HEK293 (cell line): ENCODE measurements around the gene NSUN6.

Experiments used
- CTCF ChIA-PET: fragments of 350-600 bp; formaldehyde crosslinking; extraction: SDS; loops from one replicate; lab custom pipeline; 2021; ENCODE audit warnings: antibody characterized with exemption; lab: Yijun Ruan, JAX
- POLR2A ChIA-PET: fragments of 300-600 bp; formaldehyde crosslinking; extraction: SDS; loops from one replicate; lab custom pipeline; 2020; ENCODE audit warnings: antibody characterized with exemption, inconsistent platforms; lab: Yijun Ruan, JAX
- H3K27ac ChIP-seq: fragments of 200-500 bp; sonication (Bioruptor generic); 2 replicates; pipeline ENCODE4 v1.5.1; 2014; ENCODE audit warnings: low read depth, low read length, control low read depth, inconsistent platforms; ENCODE audit errors: extremely low read depth
- H3K36me3 ChIP-seq, 2 experiments: fragments of 200-500 bp in 1 of 2; sonication (Bioruptor generic) in 1 of 2; 1 replicate in 1 of 2; 2 replicates in 1 of 2; pipeline ENCODE4 v1.5.1; 2014 to 2017; ENCODE audit warnings: inconsistent platforms in 2 of 2, low read length in 2 of 2; ENCODE audit not compliant: control insufficient read depth in 2 of 2, insufficient read depth in 1 of 2
- H3K4me1 ChIP-seq: fragments of 200-500 bp; sonication (Bioruptor generic); 2 replicates; pipeline ENCODE4 v1.5.1; 2014; ENCODE audit warnings: mild to moderate bottlenecking, low read length, inconsistent platforms; ENCODE audit not compliant: control insufficient read depth, insufficient read depth
- H3K4me3 ChIP-seq: 2 replicates; pipeline ENCODE4 v1.5.1; 2011; ENCODE audit warnings: low read depth, mild to moderate bottlenecking, control low read depth, low read length, moderate library complexity
- H3K9me3 ChIP-seq: fragments of 200-500 bp; sonication (Bioruptor generic); 2 replicates; pipeline ENCODE4 v1.5.1; 2014; ENCODE audit warnings: low read depth, low read length, inconsistent platforms; ENCODE audit not compliant: control insufficient read depth, insufficient read depth
- GLI2 ChIP-seq: fragments of 450-650 bp; formaldehyde crosslinking; IDR thresholded peaks from 2 replicates; pipeline ENCODE4; 2017; ENCODE audit warnings: missing biosample characterization, missing genetic modification characterization, low read depth, borderline replicate concordance
- GLIS1 ChIP-seq: fragments of 450-650 bp; formaldehyde crosslinking; IDR thresholded peaks from 2 replicates; pipeline ENCODE4 v1.5.1; 2016; ENCODE audit warnings: missing biosample characterization, missing genetic modification characterization
- INSM2 ChIP-seq: fragments of 450-650 bp; formaldehyde crosslinking; IDR thresholded peaks from 2 replicates; pipeline ENCODE4 v1.5.1; 2016; ENCODE audit warnings: missing biosample characterization, missing genetic modification characterization
- OSR2 ChIP-seq: fragments of 450-650 bp; formaldehyde crosslinking; IDR thresholded peaks from 2 replicates; pipeline ENCODE4 v1.5.1; 2016; ENCODE audit warnings: missing biosample characterization, missing genetic modification characterization
- YY2 ChIP-seq: fragments of 450-650 bp; formaldehyde crosslinking; IDR thresholded peaks from 2 replicates; pipeline ENCODE4 v1.5.1; 2016; ENCODE audit warnings: missing biosample characterization, missing genetic modification characterization
- ZBTB20 ChIP-seq: fragments of 450-650 bp; formaldehyde crosslinking; IDR thresholded peaks from 2 replicates; pipeline ENCODE4 v1.5.1; 2016; ENCODE audit warnings: missing biosample characterization, missing genetic modification characterization
- ZBTB21 ChIP-seq: fragments of 450-650 bp; formaldehyde crosslinking; IDR thresholded peaks from 2 replicates; pipeline ENCODE4 v1.5.1; 2017; ENCODE audit warnings: missing biosample characterization, missing genetic modification characterization
- ZBTB8A ChIP-seq: fragments of 450-650 bp; formaldehyde crosslinking; IDR thresholded peaks from 2 replicates; pipeline ENCODE4 v1.5.1; 2016; ENCODE audit warnings: missing biosample characterization, missing genetic modification characterization
- ZNF10 ChIP-seq: fragments of 450-650 bp; formaldehyde crosslinking; IDR thresholded peaks from 2 replicates; pipeline ENCODE4 v1.5.1; 2017; ENCODE audit warnings: missing biosample characterization, missing genetic modification characterization
- ZNF19 ChIP-seq: fragments of 450-650 bp; formaldehyde crosslinking; IDR thresholded peaks from 2 replicates; pipeline ENCODE4; 2016; ENCODE audit warnings: missing biosample characterization, missing genetic modification characterization, low read depth
- ZNF292 ChIP-seq: fragments of 450-650 bp; formaldehyde crosslinking; IDR thresholded peaks from 2 replicates; pipeline ENCODE4 v1.5.1; 2016; ENCODE audit warnings: low read depth, missing biosample characterization, missing genetic modification characterization, borderline replicate concordance
- ZNF354C ChIP-seq: fragments of 450-650 bp; formaldehyde crosslinking; IDR thresholded peaks from 2 replicates; pipeline ENCODE4 v1.5.1; 2016; ENCODE audit warnings: missing biosample characterization, missing genetic modification characterization, low read depth, borderline replicate concordance
- ZNF530 ChIP-seq: fragments of 450-650 bp; formaldehyde crosslinking; IDR thresholded peaks from 2 replicates; pipeline ENCODE4 v1.5.1; 2016; ENCODE audit warnings: low read depth, missing biosample characterization, missing genetic modification characterization
- ZNF560 ChIP-seq: fragments of 450-650 bp; formaldehyde crosslinking; IDR thresholded peaks from 2 replicates; pipeline ENCODE4 v1.5.1; 2017; ENCODE audit warnings: missing biosample characterization, missing genetic modification characterization, borderline replicate concordance
- ZNF639 ChIP-seq: fragments of 450-650 bp; formaldehyde crosslinking; IDR thresholded peaks from 2 replicates; pipeline ENCODE4 v1.5.1; 2016; ENCODE audit warnings: missing biosample characterization, missing genetic modification characterization
- ZNF660 ChIP-seq: fragments of 450-650 bp; IDR thresholded peaks from 2 replicates; pipeline ENCODE4 v1.5.1; 2018; ENCODE audit warnings: missing biosample characterization, mild to moderate bottlenecking, missing genetic modification characterization
- TF ChIP-seq, protein P1 (sequence below): fragments of 450-650 bp; formaldehyde crosslinking; IDR thresholded peaks from 2 replicates; pipeline ENCODE4 v1.5.1; 2016; ENCODE audit warnings: missing biosample characterization, missing genetic modification characterization

NSUN6 gene

DNA sequence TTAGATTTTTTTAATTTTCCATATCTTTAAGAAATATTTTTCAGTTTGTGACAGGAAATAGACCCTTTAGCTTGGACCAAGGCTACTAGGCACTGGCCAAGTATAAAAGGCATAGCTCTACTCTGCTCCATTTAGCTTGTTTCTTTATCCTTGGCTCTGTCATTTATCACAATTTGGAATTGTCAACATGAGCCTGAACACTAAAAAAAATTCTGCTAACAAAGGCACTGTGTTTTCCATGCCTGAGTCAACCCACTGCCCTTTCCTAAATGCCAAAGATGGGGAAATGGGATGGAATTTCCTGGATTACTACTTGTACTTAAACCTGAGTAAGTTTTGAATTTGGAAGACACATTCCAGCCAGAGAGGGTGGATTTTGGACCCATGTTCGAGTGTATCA is 128.4 kb downstream of the NSUN6 start:
- H3K36me3 ChIP-seq = peaks cover 0 to 15% of the 10 kb centered on the region in 2 experiments; a peak in 1 of 3 replicates
- no peak overlapping the region for H3K4me3 ChIP-seq
- no peaks in the 10 kb centered on the region for H3K4me1 ChIP-seq
- no peak for TF ChIP-seq ZNF292
- no peak overlapping the region for H3K27ac ChIP-seq
- ChIA-PET POLR2A (no interaction called here), CTCF (no interaction called here)
- H3K9me3 ChIP-seq = no peaks in the 10 kb centered on the region

DNA sequence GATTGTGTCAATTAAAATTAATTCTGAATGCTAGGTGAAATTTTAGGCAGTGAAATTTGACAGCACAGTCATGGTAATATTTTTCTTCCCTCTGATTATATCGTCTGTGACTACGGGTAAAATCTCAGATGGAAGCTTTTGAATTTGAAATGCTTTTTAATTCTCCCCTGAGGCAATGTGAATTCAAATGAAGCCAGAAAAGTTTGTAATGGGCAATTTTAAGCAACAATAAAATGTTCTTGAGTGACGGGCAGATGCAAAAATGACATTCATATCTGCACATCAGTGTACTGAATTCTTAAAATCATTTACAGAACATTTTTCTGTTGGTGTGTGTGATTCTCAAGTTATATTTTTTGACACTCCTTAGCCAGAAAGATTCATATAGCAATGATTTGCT is 134.5 kb downstream of the NSUN6 start:
- CTCF ChIA-PET = interaction anchor here (0.6 kb wide), 1 partner anchor 20 kb away, joined by 3 read pairs; no protein-coding TSS in a partner anchor
- TF ChIP-seq, protein P1, sequence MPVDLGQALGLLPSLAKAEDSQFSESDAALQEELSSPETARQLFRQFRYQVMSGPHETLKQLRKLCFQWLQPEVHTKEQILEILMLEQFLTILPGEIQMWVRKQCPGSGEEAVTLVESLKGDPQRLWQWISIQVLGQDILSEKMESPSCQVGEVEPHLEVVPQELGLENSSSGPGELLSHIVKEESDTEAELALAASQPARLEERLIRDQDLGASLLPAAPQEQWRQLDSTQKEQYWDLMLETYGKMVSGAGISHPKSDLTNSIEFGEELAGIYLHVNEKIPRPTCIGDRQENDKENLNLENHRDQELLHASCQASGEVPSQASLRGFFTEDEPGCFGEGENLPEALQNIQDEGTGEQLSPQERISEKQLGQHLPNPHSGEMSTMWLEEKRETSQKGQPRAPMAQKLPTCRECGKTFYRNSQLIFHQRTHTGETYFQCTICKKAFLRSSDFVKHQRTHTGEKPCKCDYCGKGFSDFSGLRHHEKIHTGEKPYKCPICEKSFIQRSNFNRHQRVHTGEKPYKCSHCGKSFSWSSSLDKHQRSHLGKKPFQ (tag by site-specific recombination) = no peak
- TF ChIP-seq ZNF660 (no peak), ZBTB20 (tag by site-specific recombination) (no peak), GLIS1 (tag by site-specific recombination) (no peak), ZNF560 (tag by site-specific recombination) (no peak), ZNF19 (tag by site-specific recombination) (no peak), YY2 (tag by site-specific recombination) (no peak), ZBTB21 (tag by site-specific recombination) (no peak)
- no peaks in the 10 kb centered on the region for H3K9me3 ChIP-seq
- H3K4me3 ChIP-seq = no peak overlapping the region
- no peaks in the 10 kb centered on the region for H3K4me1 ChIP-seq
- peaks cover 0 to 11% of the 10 kb centered on the region in 2 experiments; a peak in 1 of 3 replicates for H3K36me3 ChIP-seq
- no peak overlapping the region for H3K27ac ChIP-seq
- POLR2A ChIA-PET = no interaction called here

DNA sequence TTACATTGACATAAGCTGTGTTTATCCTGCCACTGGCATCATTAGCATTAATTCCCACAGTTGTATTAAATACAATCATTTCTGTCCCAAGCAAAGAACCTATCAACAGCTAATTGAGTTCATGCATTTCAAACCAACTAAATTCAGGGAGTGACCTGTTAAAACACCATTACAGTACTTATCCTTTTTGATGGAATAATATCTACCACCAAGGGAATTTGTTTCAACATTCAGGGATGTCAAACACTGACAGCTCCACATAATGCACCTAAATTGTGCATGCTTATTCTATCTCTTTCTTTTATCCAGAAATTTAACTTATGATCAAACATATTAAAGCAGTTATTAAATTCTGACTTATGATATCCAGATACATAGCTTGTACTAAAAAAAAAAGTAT is 136.8 kb downstream of the NSUN6 start:
- H3K27ac ChIP-seq = no peak overlapping the region
- H3K36me3 ChIP-seq = no peaks in the 10 kb centered on the region
- TF ChIP-seq ZBTB8A (tag by site-specific recombination) = no peak
- TF ChIP-seq INSM2 (tag by site-specific recombination) = no peak
- no peak for TF ChIP-seq ZNF639
- TF ChIP-seq ZNF530 (tag by site-specific recombination) = no peak
- TF ChIP-seq OSR2 (tag by site-specific recombination) = no peak
- no peak for TF ChIP-seq GLI2 (tag by site-specific recombination)
- no peak for TF ChIP-seq ZNF10 (tag by site-specific recombination)
- TF ChIP-seq ZNF354C (tag by site-specific recombination) = no peak
- H3K4me1 ChIP-seq = no peaks in the 10 kb centered on the region
- ChIA-PET CTCF (interaction anchor here (0.7 kb wide), 1 partner anchor 191 kb away, joined by 3 read pairs; no protein-coding TSS in a partner anchor), POLR2A (no interaction called here)
- no peak overlapping the region for H3K4me3 ChIP-seq
- no peaks in the 10 kb centered on the region for H3K9me3 ChIP-seq
